ENCODE measurements around the gene TGFBR1. TPM values are rescaled to one million over a fixed set of nuclear protein-coding genes. Genes with fewer than 3 reads are reported as not detected.

The TGFBR1 gene
- total and polyA plus RNA-seq, 2 donors (not counting 3 experiments of a cell fraction or from before 2014, with no cell fraction given) = 5.8 to 18.6 TPM

DNA sequence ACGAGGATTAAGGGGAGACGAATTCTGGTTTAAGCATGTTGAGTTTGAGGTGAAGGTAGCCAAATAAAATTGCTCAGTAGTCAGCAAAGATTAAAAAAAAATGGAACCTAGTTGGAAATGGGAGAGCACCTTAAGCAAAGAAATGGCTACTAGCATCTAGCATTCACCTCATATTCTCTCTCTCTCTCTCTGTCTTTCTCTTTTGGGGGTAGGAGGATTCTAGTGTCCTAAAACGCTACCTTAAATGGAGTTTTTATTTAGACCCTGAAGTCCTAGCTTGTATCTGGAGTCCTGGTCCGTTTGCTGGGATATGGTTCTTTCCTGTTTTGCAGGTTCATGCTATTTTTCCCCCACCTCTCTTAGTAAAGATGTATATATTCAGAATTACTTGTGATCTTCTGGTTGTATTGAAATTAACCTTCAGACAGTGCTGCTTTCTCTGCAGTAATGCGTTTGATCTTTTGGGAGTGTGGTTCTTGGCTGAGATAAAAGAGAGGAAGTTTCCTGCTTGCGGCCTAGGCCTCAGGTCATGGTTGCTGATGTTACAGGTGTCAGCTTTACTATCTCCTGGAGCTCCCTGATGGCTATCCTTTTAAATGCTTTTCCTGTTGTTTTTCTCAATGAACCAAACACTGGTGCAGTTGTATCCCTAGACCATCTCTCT lies 8.0 kb downstream of the TGFBR1 start:
- no peak overlapping the region for H3K9ac ChIP-seq (replicated peaks; ENCODE audit: extremely low read depth, insufficient read depth, low read length)
- H3K4me3 ChIP-seq (replicated peaks in 1 of 3; ENCODE audit: insufficient read depth in 1 of 3, low read depth in 1 of 3, low read length in 3 of 3) = no peak overlapping the region
- no peaks in the 10 kb centered on the region for H3K36me3 ChIP-seq (ENCODE audit: control insufficient read depth in 2 of 2, extremely low read depth in 1 of 2, insufficient read depth in 2 of 2, low read length in 2 of 2)
- ChIA-PET POLR2A (no interaction called here), CTCF (interaction anchor here (1.9 to 2.2 kb wide), 2 partner anchors 8 to 20 kb away, joined by 5 to 9 read pairs; partner anchors contain the start of gene TGFBR1)
- H3K27ac ChIP-seq (ENCODE audit: insufficient read depth, low read depth, low read length) = no peak overlapping the region
- dilution Hi-C loops (cut with MboI; ENCODE audit: extremely low pct_ligation_motif_present, low sequenced_read_pairs) = no loop called here
- intact Hi-C loops (cut with micrococcal nuclease) = no loop called here
- H2AFZ ChIP-seq (ENCODE audit: low read depth, low read length) = no peak overlapping the region
- peaks cover 5% of the 10 kb centered on the region for H3K79me2 ChIP-seq (ENCODE audit: control insufficient read depth, insufficient read depth, low read length)
- H3K27me3 ChIP-seq (ENCODE audit: control insufficient read depth in 2 of 2, insufficient read depth in 2 of 2, low read length in 2 of 2) = no peaks in the 10 kb centered on the region
- no TSS peak for BruUV-seq (replicated peaks)
- no peak overlapping the region for H3K4me2 ChIP-seq (ENCODE audit: insufficient read depth, low read length)
- peaks cover 5% of the 10 kb centered on the region for H4K20me1 ChIP-seq (replicated peaks; ENCODE audit: control insufficient read depth, extremely low read depth, insufficient read depth, low read length)
- no peaks in the 10 kb centered on the region for H3K9me1 ChIP-seq (replicated peaks; ENCODE audit: control insufficient read depth, extremely low read depth, insufficient read depth, low read length)
- H3K4me1 ChIP-seq (ENCODE audit: control insufficient read depth, extremely low read depth, insufficient read depth, low read length) = no peaks in the 10 kb centered on the region
- no peak for FAIRE-seq
- no peaks in the 10 kb centered on the region for H3K9me3 ChIP-seq (replicated peaks; ENCODE audit: control insufficient read depth, insufficient read depth, low read length)
- no peak for DNase-seq (ENCODE audit: low read depth, low spot score)
- TF ChIP-seq, protein P1, sequence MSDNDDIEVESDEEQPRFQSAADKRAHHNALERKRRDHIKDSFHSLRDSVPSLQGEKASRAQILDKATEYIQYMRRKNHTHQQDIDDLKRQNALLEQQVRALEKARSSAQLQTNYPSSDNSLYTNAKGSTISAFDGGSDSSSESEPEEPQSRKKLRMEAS (IDR thresholded peaks at IDR 0.05; ENCODE audit: insufficient read depth, insufficient read length) = no peak
- TF ChIP-seq MYC (IDR thresholded peaks at IDR 0.05; ENCODE audit: low read depth, low read length) (no peak), EZH2 (IDR thresholded peaks at IDR 0.05; ENCODE audit: borderline replicate concordance, low read depth, low read length, severe bottlenecking) (no peak), POLR2AphosphoS5 (IDR thresholded peaks at IDR 0.05; ENCODE audit: insufficient read depth, low read depth, low read length) (no peak), FOS (IDR thresholded peaks at IDR 0.05; ENCODE audit: borderline replicate concordance, insufficient read depth, low read length) (no peak), POLR2A (IDR thresholded peaks at IDR 0.05; ENCODE audit: low read depth, low read length) (no peak), GATA2 (IDR thresholded peaks at IDR 0.05; ENCODE audit: insufficient read depth, insufficient read length, low read depth, low read length) (no peak)
- TF ChIP-seq, protein P2, sequence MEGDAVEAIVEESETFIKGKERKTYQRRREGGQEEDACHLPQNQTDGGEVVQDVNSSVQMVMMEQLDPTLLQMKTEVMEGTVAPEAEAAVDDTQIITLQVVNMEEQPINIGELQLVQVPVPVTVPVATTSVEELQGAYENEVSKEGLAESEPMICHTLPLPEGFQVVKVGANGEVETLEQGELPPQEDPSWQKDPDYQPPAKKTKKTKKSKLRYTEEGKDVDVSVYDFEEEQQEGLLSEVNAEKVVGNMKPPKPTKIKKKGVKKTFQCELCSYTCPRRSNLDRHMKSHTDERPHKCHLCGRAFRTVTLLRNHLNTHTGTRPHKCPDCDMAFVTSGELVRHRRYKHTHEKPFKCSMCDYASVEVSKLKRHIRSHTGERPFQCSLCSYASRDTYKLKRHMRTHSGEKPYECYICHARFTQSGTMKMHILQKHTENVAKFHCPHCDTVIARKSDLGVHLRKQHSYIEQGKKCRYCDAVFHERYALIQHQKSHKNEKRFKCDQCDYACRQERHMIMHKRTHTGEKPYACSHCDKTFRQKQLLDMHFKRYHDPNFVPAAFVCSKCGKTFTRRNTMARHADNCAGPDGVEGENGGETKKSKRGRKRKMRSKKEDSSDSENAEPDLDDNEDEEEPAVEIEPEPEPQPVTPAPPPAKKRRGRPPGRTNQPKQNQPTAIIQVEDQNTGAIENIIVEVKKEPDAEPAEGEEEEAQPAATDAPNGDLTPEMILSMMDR (IDR thresholded peaks at IDR 0.05; ENCODE audit: extremely low read depth in 1 of 2, insufficient read depth in 1 of 2, low read depth in 1 of 2, low read length in 2 of 2) = no peak
